ENCODE measurements around the gene PDLIM7. TPM values are rescaled to one million over a fixed set of nuclear protein-coding genes. Genes with fewer than 3 reads are reported as not detected.
A peak's percentile ranks its signal among the peaks of the same experiment; 100 is the strongest.

The PDLIM7 gene
- total and polyA plus RNA-seq, 4 donors = 49.2 to 124 (median 83.5) TPM

DNA sequence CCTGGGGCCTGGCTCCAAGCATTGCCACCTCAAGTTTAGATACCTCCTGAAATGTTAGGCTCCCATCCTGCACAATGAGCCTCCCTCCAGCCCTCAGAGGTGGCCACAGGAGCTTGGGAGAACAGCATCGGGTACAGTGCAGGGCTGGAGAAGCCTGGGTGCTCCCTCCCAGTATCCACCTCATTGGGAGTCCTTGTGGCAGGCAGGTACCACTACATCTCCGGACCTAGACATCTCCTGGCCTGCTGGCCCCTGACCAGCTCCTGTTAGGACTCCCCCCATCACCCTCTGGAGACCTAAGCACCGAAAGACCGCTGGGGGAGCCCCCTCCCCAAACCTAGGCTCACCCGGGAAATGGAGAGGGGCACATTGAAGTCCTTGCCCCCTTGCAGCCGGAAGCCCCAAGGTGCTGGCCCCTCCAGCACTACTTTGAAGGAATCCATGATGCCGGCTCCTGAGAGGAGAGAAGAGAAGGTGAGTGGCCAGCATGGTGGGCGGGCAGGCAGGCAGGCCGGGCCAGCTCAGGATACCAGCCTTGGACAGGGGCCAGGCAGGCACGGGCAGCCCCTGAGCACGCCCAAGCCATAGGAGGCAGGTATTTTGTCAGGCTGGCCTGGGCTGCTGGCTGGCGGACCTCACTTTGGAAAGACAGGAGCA is 1.2 kb downstream of the PDLIM7 start:
- DNase-seq = peak in 1 of 3 donors; percentile 26

DNA sequence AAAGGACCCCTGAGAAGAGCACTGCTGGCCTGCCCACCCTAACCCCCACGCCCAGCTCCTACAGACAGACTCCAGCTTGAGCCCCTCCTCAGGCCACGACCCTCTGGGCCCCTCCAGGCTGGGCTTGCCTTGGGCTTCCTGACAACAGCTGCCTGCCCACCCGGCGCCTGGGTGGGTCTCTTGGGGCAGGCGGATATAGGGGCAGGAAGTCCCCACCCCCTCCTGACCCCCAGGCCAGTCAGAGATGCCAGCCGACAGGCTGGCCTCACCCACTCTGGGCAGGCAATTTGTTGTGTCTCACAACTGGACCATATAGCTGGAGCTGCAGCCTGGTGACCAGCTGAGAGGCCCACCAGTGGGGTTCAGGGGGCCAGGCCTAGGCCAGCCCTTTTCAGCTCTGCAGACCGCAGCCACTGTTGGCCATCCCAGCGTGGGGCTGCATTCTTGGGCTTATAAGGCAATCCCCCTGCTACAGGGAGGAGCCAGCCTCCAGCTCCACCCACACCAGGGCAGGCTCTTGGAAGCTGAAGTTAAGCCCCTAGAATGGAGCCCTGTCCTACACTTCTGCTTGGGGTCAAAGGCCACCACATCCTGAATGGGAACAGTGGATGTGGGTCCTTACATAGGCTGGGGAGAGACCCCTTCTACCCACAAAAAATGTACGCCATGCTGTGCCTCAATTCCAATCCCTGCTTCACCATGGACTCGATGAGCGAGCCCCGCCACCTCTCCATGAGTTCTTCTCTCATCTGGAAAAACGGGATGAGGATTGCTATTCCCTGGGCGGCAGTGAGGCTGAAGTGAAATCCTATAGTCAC is 2.0 kb downstream of the PDLIM7 start:
- ATAC-seq (ENCODE audit: insufficient read depth, low FRiP score) = no peak
- H3K27me3 ChIP-seq (ENCODE audit: control insufficient read depth in 3 of 3, insufficient read depth in 3 of 3, low read length in 2 of 3) = no peaks in the 10 kb centered on the region
- peak; percentile 81 to 85 (median 84) for DNase-seq
- TF ChIP-seq, protein P1, sequence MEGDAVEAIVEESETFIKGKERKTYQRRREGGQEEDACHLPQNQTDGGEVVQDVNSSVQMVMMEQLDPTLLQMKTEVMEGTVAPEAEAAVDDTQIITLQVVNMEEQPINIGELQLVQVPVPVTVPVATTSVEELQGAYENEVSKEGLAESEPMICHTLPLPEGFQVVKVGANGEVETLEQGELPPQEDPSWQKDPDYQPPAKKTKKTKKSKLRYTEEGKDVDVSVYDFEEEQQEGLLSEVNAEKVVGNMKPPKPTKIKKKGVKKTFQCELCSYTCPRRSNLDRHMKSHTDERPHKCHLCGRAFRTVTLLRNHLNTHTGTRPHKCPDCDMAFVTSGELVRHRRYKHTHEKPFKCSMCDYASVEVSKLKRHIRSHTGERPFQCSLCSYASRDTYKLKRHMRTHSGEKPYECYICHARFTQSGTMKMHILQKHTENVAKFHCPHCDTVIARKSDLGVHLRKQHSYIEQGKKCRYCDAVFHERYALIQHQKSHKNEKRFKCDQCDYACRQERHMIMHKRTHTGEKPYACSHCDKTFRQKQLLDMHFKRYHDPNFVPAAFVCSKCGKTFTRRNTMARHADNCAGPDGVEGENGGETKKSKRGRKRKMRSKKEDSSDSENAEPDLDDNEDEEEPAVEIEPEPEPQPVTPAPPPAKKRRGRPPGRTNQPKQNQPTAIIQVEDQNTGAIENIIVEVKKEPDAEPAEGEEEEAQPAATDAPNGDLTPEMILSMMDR (IDR thresholded peaks at IDR 0.05; ENCODE audit: control extremely low read depth, extremely low read depth) = no peak
- H3K36me3 ChIP-seq (ENCODE audit: control insufficient read depth in 4 of 4, insufficient read depth in 4 of 4, low read length in 4 of 4) = peaks cover 5 to 18% (median 8%) of the 10 kb centered on the region in 4 donors
- H3K27ac ChIP-seq (ENCODE audit: low read depth in 1 of 2, low read length in 1 of 2) = peak overlapping the region; percentile 78 to 85
- no peak overlapping the region for H3K9ac ChIP-seq (ENCODE audit: insufficient read depth in 1 of 2, low read length in 2 of 2)
- no peak overlapping the region for H3K4me3 ChIP-seq
- 57 to 63% methylated on average over 14 of the region's 14 CpGs for WGBS, 2 donors
- H3K4me1 ChIP-seq (ENCODE audit: control insufficient read depth in 5 of 5, insufficient read depth in 5 of 5, low read length in 5 of 5) = peaks cover 6 to 47% (median 26%) of the 10 kb centered on the region in 5 donors
- H3K9me3 ChIP-seq (ENCODE audit: control insufficient read depth in 4 of 4, insufficient read depth in 3 of 4, low read length in 3 of 4) = no peaks in the 10 kb centered on the region

More for the DNA sequence above, 1.2 kb downstream of the PDLIM7 start:
- Histone ChIP-seq H3K4me3 (peak overlapping the region; percentile 31), H3K4me1 (ENCODE audit: control insufficient read depth in 5 of 5, insufficient read depth in 5 of 5, low read length in 5 of 5) (peaks cover 6 to 55% (median 26%) of the 10 kb centered on the region in 5 donors), H3K27ac (ENCODE audit: low read depth in 1 of 2, low read length in 1 of 2) (peak overlapping the region; percentile 78 to 85), H3K9ac (ENCODE audit: insufficient read depth in 1 of 2, low read length in 2 of 2) (no peak overlapping the region), H3K36me3 (ENCODE audit: control insufficient read depth in 4 of 4, insufficient read depth in 4 of 4, low read length in 4 of 4) (peaks cover 3 to 12% (median 5%) of the 10 kb centered on the region in 4 donors), H3K9me3 (ENCODE audit: control insufficient read depth in 4 of 4, insufficient read depth in 3 of 4, low read length in 3 of 4) (no peaks in the 10 kb centered on the region), H3K27me3 (ENCODE audit: control insufficient read depth in 3 of 3, insufficient read depth in 3 of 3, low read length in 2 of 3) (no peaks in the 10 kb centered on the region)
- no peak for ATAC-seq (ENCODE audit: insufficient read depth, low FRiP score)
- TF ChIP-seq, protein P1 (IDR thresholded peaks at IDR 0.05; ENCODE audit: control extremely low read depth, extremely low read depth) = no peak
- 43 to 60% methylated on average over 12 of the region's 12 CpGs for WGBS, 2 donors

DNA sequence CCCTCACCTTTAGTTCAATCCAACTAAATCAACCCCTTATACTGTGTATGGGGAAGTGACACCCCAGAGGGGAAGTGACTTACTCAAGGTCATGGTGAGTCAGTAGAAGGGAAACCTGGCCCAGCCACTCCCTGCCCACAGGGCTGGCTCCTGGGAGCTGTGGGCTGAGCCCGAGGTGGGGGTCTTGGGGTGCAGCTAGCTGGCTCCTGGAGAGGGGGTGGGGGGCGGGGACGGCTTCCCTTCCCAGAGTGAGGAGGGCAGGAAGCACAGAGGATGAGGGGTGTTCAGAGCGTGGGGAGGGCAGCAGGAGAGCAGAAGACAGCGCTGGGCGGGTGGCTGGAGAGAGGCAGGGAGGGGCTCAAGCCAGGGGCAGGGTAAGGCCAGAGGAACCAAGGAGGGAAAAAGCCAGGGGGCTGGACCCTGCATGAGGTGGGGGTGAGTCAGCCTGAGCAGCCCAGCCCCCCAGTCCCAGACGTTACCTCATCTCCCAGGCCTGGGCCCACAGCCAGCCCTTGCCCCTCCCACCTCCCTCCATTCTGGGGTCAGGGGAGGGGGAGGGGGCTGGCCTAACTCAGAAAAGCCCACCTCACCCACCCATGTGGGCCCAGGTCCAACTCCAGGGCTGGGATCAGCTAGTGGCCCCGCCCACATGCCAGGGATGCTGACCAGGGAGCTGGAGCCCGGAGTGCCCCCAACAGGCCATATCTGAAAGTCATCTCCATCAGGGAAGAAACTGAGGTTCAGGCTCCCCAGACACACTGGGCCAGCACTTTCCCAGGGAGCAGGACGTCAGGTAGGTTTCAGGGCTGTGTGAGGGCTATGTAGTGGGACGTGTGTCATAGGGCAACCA is 2.8 kb downstream of the PDLIM7 start:
- Histone ChIP-seq H3K4me3 (no peak overlapping the region), H3K27me3 (ENCODE audit: control insufficient read depth in 3 of 3, insufficient read depth in 3 of 3, low read length in 2 of 3) (no peaks in the 10 kb centered on the region), H3K9ac (ENCODE audit: insufficient read depth in 1 of 2, low read length in 2 of 2) (no peak overlapping the region), H3K36me3 (ENCODE audit: control insufficient read depth in 4 of 4, insufficient read depth in 4 of 4, low read length in 4 of 4) (peaks cover 5 to 24% (median 11%) of the 10 kb centered on the region in 4 donors), H3K9me3 (ENCODE audit: control insufficient read depth in 4 of 4, insufficient read depth in 3 of 4, low read length in 3 of 4) (no peaks in the 10 kb centered on the region), H3K4me1 (ENCODE audit: control insufficient read depth in 5 of 5, insufficient read depth in 5 of 5, low read length in 5 of 5) (peaks cover 6 to 45% (median 26%) of the 10 kb centered on the region in 5 donors), H3K27ac (ENCODE audit: low read depth in 1 of 2, low read length in 1 of 2) (peak overlapping the region; percentile 59 to 81)
- TF ChIP-seq, protein P1 (IDR thresholded peaks at IDR 0.05; ENCODE audit: control extremely low read depth, extremely low read depth) = no peak
- peak; percentile 17 for ATAC-seq (ENCODE audit: insufficient read depth, low FRiP score)
- DNase-seq = peak; percentile 88 to 91 (median 89)
- WGBS, 2 donors = 38 to 39% methylated on average over 11 of the region's 11 CpGs
